HTR-8/SVneo (cell line): ENCODE results near the gene IQGAP3.

Experiments used
- DNase-seq: peaks from one replicate; pipeline ENCODE4 v3.0.0; 2011; ENCODE audit warnings: low spot score, mixed read lengths; ENCODE audit not compliant: insufficient read length
- FAIRE-seq: peaks from 2 replicates; lab custom pipeline; 2011; peaks lifted over from hg19 to GRCh38; lab: Jason Lieb, UNC

The IQGAP3 gene

GRCh38 chr1:156499842-156500542 lies 72.4 kb downstream of the IQGAP3 start:
- DNase-seq (no peak), FAIRE-seq (no peak)

GRCh38 chr1:156499194-156499841 lies 73.0 kb downstream of the IQGAP3 start:
- FAIRE-seq: no peak
- no peak for DNase-seq

- FAIRE-seq (no peak), DNase-seq (no peak)
Measured at GRCh38 chr1:156498432-156499193, 73.8 kb downstream of the IQGAP3 start.

- no peak for FAIRE-seq
- no peak for DNase-seq
Measured at GRCh38 chr1:156497743-156498431, 74.5 kb downstream of the IQGAP3 start.

- DNase-seq (no peak), FAIRE-seq (no peak)
Measured at GRCh38 chr1:156497078-156497742, 75.2 kb downstream of the IQGAP3 start.

- no peak for FAIRE-seq
- no peak for DNase-seq
Measured at GRCh38 chr1:156496211-156496761, 76.1 kb downstream of the IQGAP3 start.

- no peak for DNase-seq
- no peak for FAIRE-seq
Measured at GRCh38 chr1:156495401-156496140, 76.8 kb downstream of the IQGAP3 start.

- FAIRE-seq: no peak
- no peak for DNase-seq
Measured at GRCh38 chr1:156494309-156494895, 78.0 kb downstream of the IQGAP3 start.

GRCh38 chr1:156493742-156494141 lies 78.6 kb downstream of the IQGAP3 start:
- DNase-seq (no peak), FAIRE-seq (no peak)

- FAIRE-seq (no peak), DNase-seq (no peak)
Measured at GRCh38 chr1:156493154-156493631, 79.2 kb downstream of the IQGAP3 start.

- FAIRE-seq: no peak
- DNase-seq: no peak
Measured at GRCh38 chr1:156492591-156493080, 79.7 kb downstream of the IQGAP3 start.

GRCh38 chr1:156492013-156492590 lies 80.3 kb downstream of the IQGAP3 start:
- no peak for FAIRE-seq

GRCh38 chr1:156491151-156491949 lies 81.0 kb downstream of the IQGAP3 start:
- DNase-seq: no peak
- FAIRE-seq: no peak

More at GRCh38 chr1:156492013-156492590, 80.3 kb downstream of the IQGAP3 start:
- no peak for DNase-seq

GRCh38 chr1:156490401-156491032 lies 81.8 kb downstream of the IQGAP3 start:
- no peak for DNase-seq
- FAIRE-seq: no peak

GRCh38 chr1:156489935-156490293 lies 82.5 kb downstream of the IQGAP3 start:
- DNase-seq: no peak
- FAIRE-seq: no peak

GRCh38 chr1:156489166-156489934 lies 83.0 kb downstream of the IQGAP3 start:
- no peak for FAIRE-seq
- no peak for DNase-seq
